ENCODE measurements around the gene TMEM40.

The TMEM40 gene

DNA sequence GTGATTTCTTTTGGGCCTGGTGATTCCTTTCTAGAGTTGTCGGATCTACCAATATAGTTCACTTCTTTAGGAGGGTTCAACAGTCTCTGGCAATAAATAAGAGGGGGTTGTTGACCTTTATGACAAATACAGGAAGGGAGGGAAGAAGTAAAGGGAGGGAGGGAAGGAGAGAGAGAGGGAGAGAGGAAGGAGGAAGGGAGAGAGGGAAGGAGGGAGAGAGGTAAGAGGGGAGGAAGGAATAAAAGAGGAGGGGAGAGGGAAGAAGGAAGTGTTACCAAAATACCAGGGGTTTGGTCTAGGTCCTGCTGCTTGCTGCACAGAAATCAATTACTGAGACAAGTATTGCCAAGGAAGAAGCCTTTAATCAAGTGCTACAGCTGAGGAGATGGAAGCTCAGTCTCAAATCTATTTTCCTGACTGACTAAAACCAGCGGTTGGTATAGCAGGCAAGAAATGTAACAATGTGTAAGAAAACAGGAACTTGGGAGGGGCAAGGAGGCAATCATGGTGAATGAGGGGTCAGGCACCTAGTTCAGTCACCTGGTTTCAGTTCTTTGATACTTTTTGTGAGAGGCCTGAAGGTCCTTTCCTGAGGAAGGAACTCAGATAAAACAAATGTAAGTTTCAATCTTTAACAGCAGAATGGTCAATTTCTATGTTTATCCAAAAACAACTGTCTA is 14.1 kb upstream of the TMEM40 start:
- Histone ChIP-seq H3K36me3 (ENCODE audit: control insufficient read depth, insufficient read depth, low read length) (no peaks in the 10 kb centered on the region), H3K4me3 (ENCODE audit: low read depth, low read length) (no peak overlapping the region), H3K27me3 (ENCODE audit: control insufficient read depth, insufficient read depth, low read length) (no peaks in the 10 kb centered on the region), H3K9ac (ENCODE audit: low read depth, low read length) (no peak overlapping the region), H3K4me1 (ENCODE audit: control insufficient read depth, insufficient read depth, low read length) (no peaks in the 10 kb centered on the region), H3K9me3 (ENCODE audit: control insufficient read depth, insufficient read depth, low read length) (no peaks in the 10 kb centered on the region)

DNA sequence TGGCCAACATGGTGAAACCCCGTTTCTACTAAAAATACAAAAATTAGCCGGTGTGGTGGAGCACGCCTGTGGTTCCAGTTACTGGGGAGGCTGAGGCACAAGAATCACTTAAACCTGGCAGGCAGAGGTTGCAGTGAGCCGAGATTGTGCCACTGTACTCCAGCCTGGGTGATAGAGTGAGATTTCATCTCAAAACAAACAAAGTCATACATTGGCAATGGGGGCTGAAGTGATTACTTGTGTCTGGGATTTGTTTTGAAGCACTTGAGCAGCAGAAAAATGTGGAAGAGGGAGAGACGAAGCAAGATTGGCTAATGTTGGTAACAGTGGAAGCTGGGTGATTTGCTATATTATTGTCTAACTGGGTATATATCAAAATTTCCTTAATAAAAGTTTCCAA is 13.4 kb upstream of the TMEM40 start:
- Histone ChIP-seq H3K9ac (ENCODE audit: low read depth, low read length) (no peak overlapping the region), H3K4me3 (ENCODE audit: low read depth, low read length) (no peak overlapping the region), H3K27me3 (ENCODE audit: control insufficient read depth, insufficient read depth, low read length) (no peaks in the 10 kb centered on the region), H3K4me1 (ENCODE audit: control insufficient read depth, insufficient read depth, low read length) (no peaks in the 10 kb centered on the region), H3K36me3 (ENCODE audit: control insufficient read depth, insufficient read depth, low read length) (no peaks in the 10 kb centered on the region), H3K9me3 (ENCODE audit: control insufficient read depth, insufficient read depth, low read length) (no peaks in the 10 kb centered on the region)

DNA sequence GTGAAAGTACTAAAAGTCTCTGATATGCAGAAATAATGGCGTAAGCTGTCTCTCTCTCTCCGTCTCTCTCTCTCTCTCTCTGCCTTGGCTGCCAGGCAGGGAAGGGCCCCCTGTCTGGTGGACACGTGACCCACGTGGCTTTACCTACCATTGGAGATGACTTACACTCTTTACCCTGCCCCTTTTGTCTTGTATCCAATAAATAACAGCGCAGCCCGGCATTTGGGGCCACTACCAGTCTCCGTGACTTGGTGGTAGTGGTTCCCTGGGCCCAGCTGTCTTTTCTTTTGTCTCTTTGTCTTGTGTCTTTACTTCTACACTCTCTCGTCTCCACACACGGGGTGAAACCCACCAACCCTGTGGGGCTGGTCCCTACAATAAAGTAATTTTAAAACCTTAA is 12.2 kb upstream of the TMEM40 start:
- H3K9ac ChIP-seq (ENCODE audit: low read depth, low read length): no peak overlapping the region
- H3K27me3 ChIP-seq (ENCODE audit: control insufficient read depth, insufficient read depth, low read length): no peaks in the 10 kb centered on the region
- no peaks in the 10 kb centered on the region for H3K4me1 ChIP-seq (ENCODE audit: control insufficient read depth, insufficient read depth, low read length)
- H3K36me3 ChIP-seq (ENCODE audit: control insufficient read depth, insufficient read depth, low read length): no peaks in the 10 kb centered on the region
- H3K4me3 ChIP-seq (ENCODE audit: low read depth, low read length): no peak overlapping the region
- H3K9me3 ChIP-seq (ENCODE audit: control insufficient read depth, insufficient read depth, low read length): no peaks in the 10 kb centered on the region

DNA sequence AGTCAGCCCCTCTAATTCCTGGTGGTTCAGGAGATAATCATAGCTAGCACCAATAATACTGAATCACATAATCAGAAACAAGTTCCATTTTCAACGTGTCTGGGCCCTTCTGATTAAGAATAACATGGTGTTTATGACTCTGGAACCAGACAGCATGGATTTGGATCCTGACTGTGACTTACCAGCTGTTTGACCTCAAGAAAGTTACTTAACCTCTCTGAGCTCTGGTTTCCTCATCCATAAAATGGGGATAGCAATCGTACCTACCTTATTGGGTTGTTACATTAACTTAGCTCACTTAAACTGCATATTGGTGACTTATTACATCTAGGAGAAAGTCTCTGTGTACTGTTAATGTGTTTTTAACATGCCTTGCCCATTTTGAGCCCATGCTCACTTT is 10.7 kb upstream of the TMEM40 start:
- H3K27me3 ChIP-seq (ENCODE audit: control insufficient read depth, insufficient read depth, low read length): no peaks in the 10 kb centered on the region
- H3K9me3 ChIP-seq (ENCODE audit: control insufficient read depth, insufficient read depth, low read length): no peaks in the 10 kb centered on the region
- H3K4me1 ChIP-seq (ENCODE audit: control insufficient read depth, insufficient read depth, low read length): no peaks in the 10 kb centered on the region
- H3K4me3 ChIP-seq (ENCODE audit: low read depth, low read length): no peak overlapping the region
- H3K9ac ChIP-seq (ENCODE audit: low read depth, low read length): no peak overlapping the region
- H3K36me3 ChIP-seq (ENCODE audit: control insufficient read depth, insufficient read depth, low read length): no peaks in the 10 kb centered on the region

DNA sequence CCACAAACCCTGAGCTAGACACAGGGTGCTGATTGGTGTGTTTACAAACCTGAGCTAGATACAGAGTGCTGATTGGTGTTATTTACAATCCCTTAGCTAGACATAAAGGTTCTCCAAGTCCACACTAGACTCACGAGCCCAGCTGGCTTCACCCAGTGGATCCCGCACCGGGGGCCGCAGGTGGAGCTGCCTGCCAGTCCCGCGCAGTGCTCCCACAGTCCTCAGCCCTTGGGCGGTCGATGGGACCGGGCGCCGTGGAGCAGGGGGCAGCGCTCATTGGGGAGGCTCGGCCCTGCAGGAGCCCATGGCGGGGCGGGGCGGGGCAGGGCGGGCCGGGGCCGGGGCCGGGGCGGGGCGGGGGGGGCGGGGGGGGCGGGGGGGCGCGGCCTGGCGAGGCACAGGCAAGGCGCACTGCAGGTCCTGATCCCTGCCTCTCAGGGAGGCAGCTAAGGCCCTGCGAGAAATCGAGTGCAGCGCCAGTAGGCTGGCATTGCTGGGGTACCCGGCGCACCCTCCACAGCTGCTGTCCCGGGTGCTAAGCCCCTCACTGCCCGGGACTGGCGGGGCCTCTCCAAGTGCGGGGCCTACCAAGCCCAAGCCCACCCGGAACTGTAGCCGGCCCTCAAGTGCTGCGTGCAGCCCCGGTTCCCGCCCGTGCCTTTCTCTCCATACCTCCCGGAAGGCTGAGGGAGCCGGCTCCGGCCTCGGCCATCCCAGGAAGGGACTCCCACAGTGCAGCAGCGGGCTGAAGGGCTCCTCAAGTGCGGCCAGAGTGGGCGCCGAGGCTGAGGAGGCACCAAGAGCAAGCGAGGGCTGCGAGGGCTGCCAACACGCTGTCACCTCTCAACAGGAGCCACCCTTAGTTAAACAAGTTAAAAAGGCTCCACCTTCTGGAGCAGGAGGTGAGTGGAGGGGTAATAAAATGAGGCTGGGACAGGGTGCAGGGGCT is 9.8 kb upstream of the TMEM40 start:
- Histone ChIP-seq H3K9ac (ENCODE audit: low read depth, low read length) (no peak overlapping the region), H3K4me1 (ENCODE audit: control insufficient read depth, insufficient read depth, low read length) (no peaks in the 10 kb centered on the region), H3K27me3 (ENCODE audit: control insufficient read depth, insufficient read depth, low read length) (no peaks in the 10 kb centered on the region), H3K9me3 (ENCODE audit: control insufficient read depth, insufficient read depth, low read length) (no peaks in the 10 kb centered on the region), H3K4me3 (ENCODE audit: low read depth, low read length) (peak overlapping the region; percentile 49), H3K36me3 (ENCODE audit: control insufficient read depth, insufficient read depth, low read length) (no peaks in the 10 kb centered on the region)

DNA sequence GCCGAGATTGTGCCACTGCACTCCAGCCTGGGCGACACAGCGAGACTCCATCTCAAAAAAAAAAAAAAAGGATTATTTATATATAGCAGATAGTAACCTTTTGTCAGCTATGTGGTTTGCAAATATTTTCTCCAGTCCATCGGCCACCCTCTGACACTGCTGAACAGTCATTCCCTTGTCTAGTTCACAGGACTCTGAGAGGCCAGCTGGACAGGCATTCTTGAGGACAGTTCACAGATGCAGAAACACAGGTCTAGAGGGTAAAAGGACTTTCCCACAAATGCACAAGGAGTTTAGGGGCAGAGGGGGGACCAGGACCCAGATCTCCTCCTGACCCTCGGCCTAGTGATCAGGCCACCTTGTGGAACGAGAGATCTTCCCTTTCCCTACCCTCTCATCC is 7.5 kb upstream of the TMEM40 start:
- Histone ChIP-seq H3K36me3 (ENCODE audit: control insufficient read depth, insufficient read depth, low read length) (no peaks in the 10 kb centered on the region), H3K9ac (ENCODE audit: low read depth, low read length) (no peak overlapping the region), H3K4me3 (ENCODE audit: low read depth, low read length) (no peak overlapping the region)

DNA sequence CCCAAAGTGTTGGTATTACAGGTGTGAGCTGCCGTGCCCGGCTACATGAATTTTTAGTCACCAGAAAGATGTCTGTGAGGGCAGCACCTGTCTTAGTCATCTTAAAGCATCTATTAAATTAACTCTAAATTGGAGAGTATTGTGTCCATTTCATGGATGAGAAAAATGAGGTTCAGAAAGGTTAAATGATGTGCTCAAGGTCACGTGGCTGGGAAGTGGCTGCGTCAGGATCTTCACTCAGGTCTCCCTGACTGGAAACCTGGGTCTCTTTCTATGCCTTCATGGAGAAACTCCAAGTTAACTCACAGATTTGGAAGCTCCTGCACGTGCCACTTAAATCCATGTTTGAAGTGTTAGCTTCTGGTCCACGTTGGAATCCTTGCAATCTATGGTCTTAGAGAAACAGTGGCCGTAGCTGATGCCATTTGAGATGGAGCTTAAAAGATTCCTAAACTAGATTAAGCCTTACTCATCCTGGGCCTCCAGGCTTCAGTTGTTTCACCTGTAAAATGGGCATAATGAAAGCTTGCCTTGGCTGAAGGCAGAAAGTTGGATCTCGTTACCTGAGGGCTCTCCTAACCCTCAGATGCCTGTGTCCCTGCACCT is 5.2 kb upstream of the TMEM40 start:
- no peaks in the 10 kb centered on the region for H3K9me3 ChIP-seq (ENCODE audit: control insufficient read depth, insufficient read depth, low read length)
- no peak overlapping the region for H3K4me3 ChIP-seq (ENCODE audit: low read depth, low read length)
- H3K36me3 ChIP-seq (ENCODE audit: control insufficient read depth, insufficient read depth, low read length): no peaks in the 10 kb centered on the region

More for the DNA sequence above, 7.5 kb upstream of the TMEM40 start:
- Histone ChIP-seq H3K27me3 (ENCODE audit: control insufficient read depth, insufficient read depth, low read length) (no peaks in the 10 kb centered on the region), H3K4me1 (ENCODE audit: control insufficient read depth, insufficient read depth, low read length) (no peaks in the 10 kb centered on the region), H3K9me3 (ENCODE audit: control insufficient read depth, insufficient read depth, low read length) (no peaks in the 10 kb centered on the region)

DNA sequence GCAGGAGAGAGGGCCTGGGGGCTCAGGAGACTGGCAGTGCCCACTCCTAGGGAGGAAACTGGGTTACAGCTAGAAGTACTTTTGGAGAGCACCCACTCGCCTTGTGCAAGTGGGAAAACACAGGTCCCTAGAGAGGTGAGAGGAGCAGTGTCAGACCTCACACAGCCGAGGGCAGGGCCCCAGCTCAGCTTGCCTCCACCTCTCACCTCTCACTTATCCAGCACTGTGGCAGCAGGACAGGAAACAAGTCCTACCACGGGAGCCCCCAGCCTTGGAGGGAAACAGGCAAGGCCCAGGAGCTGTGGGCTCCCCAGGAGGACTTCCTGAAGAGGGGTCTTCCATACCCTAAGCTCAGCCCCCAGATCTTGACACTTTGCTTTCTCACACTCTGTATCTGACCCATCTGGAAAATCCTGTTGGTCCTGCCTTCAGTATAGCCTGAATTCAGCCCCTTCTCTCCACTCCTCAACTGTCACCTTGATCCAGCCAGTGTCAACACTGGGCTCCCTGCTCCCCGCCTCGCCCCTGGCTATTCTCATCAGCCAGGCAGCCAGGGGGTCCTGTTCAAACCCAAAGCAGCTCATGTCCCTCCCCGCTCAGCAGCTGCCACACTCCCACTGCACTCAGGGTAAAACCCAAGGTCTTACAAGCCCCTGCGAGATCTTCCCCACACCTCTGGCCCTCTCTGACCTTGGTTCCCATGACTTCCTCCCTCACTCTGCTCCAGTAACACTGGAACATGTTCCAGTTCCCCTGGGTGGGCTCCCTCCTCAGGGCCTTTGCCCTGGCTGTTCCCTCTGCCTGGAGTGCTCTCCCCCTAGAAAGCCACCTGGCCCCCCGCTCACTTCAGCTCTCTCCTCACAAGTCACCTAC is 870 bp upstream of the TMEM40 start:
- H3K4me1 ChIP-seq (ENCODE audit: control insufficient read depth, insufficient read depth, low read length): no peaks in the 10 kb centered on the region
- no peak overlapping the region for H3K4me3 ChIP-seq (ENCODE audit: low read depth, low read length)
- H3K27me3 ChIP-seq (ENCODE audit: control insufficient read depth, insufficient read depth, low read length): no peaks in the 10 kb centered on the region
- H3K9me3 ChIP-seq (ENCODE audit: control insufficient read depth, insufficient read depth, low read length): no peaks in the 10 kb centered on the region
- H3K36me3 ChIP-seq (ENCODE audit: control insufficient read depth, insufficient read depth, low read length): no peaks in the 10 kb centered on the region
- H3K9ac ChIP-seq (ENCODE audit: low read depth, low read length): no peak overlapping the region

More for the DNA sequence above, 5.2 kb upstream of the TMEM40 start:
- H3K9ac ChIP-seq (ENCODE audit: low read depth, low read length): no peak overlapping the region
- H3K27me3 ChIP-seq (ENCODE audit: control insufficient read depth, insufficient read depth, low read length): no peaks in the 10 kb centered on the region
- H3K4me1 ChIP-seq (ENCODE audit: control insufficient read depth, insufficient read depth, low read length): no peaks in the 10 kb centered on the region

DNA sequence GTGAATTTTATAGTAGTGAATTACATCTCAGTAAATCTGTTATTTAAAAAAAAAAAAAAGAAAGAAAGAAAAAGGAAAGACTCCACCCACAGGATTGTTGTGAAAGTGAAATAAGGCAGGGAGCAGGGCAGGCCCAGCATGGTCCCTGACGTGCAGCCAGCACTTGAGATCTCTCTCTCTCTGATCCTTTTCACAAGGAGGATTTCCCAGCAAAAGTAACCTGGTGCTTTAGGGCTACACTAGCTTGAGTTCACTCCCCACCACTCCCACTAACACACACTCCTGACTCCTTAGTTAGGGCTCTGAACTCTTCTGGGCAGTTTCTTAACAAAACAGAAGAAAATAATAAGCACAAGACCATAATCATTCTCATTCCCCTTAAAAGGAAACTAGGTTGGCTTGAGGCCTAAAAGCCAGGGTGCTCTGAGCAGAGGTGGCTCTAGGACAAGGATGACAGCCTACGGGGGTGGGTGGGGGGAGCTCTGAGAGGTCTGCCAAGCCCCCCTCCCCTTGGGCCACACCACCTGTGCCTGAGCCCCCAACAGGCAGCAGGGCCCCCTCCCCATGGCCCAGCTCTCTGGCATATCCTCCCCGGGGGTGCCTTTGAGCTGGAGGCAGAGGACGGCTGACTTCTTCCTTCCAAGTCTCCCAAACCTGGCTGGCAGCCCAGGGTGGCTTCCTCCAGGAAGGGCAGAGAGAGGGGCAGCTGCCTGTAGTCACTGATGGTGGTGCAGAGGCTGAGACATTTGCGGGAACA is 856 bp downstream of the TMEM40 start:
- Histone ChIP-seq H3K9ac (ENCODE audit: low read depth, low read length) (no peak overlapping the region), H3K4me3 (ENCODE audit: low read depth, low read length) (no peak overlapping the region), H3K36me3 (ENCODE audit: control insufficient read depth, insufficient read depth, low read length) (no peaks in the 10 kb centered on the region), H3K4me1 (ENCODE audit: control insufficient read depth, insufficient read depth, low read length) (no peaks in the 10 kb centered on the region), H3K9me3 (ENCODE audit: control insufficient read depth, insufficient read depth, low read length) (no peaks in the 10 kb centered on the region), H3K27me3 (ENCODE audit: control insufficient read depth, insufficient read depth, low read length) (no peaks in the 10 kb centered on the region)

DNA sequence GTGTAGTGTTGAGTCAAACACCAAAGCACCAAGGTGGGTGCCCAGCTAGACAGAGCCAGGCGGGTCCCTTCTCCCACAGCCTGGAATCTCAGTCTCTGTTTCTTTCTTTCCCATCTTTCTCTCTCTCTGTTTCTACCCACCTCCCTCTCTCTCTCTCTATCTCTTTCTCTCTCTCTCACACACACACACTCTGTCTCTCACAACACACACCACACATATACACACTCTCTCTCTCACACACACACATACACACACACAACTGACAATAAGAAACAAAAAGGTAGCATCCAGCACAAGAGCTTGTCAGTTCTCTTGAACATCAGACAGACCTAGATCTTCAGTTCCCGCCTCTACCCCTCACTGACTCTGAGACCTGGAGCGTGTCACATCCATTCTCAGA is 2.4 kb downstream of the TMEM40 start:
- Histone ChIP-seq H3K9ac (ENCODE audit: low read depth, low read length) (no peak overlapping the region), H3K4me1 (ENCODE audit: control insufficient read depth, insufficient read depth, low read length) (no peaks in the 10 kb centered on the region), H3K36me3 (ENCODE audit: control insufficient read depth, insufficient read depth, low read length) (no peaks in the 10 kb centered on the region), H3K9me3 (ENCODE audit: control insufficient read depth, insufficient read depth, low read length) (no peaks in the 10 kb centered on the region), H3K27me3 (ENCODE audit: control insufficient read depth, insufficient read depth, low read length) (no peaks in the 10 kb centered on the region), H3K4me3 (ENCODE audit: low read depth, low read length) (no peak overlapping the region)

DNA sequence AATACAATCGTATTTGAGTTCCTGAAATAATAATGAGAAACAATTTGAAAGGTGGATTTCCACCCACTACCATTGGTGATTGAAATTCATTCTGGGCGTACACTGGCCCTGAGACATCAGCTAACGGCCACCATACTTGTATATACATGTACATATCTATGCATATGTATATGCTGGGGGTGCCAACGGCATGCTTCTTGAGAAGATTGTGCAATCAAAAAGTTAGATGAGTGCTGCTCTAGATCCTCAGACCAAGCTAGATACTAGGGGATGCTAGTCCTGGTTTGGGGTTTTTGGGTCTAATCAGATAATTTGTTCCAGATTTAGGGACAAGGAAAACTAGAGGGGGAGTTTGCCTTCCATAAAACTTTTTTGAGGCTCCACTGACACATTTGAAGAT is 2.9 kb downstream of the TMEM40 start:
- Histone ChIP-seq H3K27me3 (ENCODE audit: control insufficient read depth, insufficient read depth, low read length) (no peaks in the 10 kb centered on the region), H3K36me3 (ENCODE audit: control insufficient read depth, insufficient read depth, low read length) (no peaks in the 10 kb centered on the region), H3K9me3 (ENCODE audit: control insufficient read depth, insufficient read depth, low read length) (no peaks in the 10 kb centered on the region), H3K4me3 (ENCODE audit: low read depth, low read length) (no peak overlapping the region), H3K9ac (ENCODE audit: low read depth, low read length) (no peak overlapping the region), H3K4me1 (ENCODE audit: control insufficient read depth, insufficient read depth, low read length) (no peaks in the 10 kb centered on the region)
